Measurements from ENCODE around the gene DYNLT1. TPM values are rescaled to one million over a fixed set of nuclear protein-coding genes. Genes with fewer than 3 reads are reported as not detected.
"Not testable (repeated sequence)": the region's sequence is repeated elsewhere in the genome, so short reads cannot be mapped to it uniquely, and the experiment has no call there.

The DYNLT1 gene
- total and polyA plus RNA-seq, 10 of the 15 experiments (the other 5 are each of a cell fraction or from before 2014, with no cell fraction given) = 33.6 to 298 (median 89.2) TPM

DNA sequence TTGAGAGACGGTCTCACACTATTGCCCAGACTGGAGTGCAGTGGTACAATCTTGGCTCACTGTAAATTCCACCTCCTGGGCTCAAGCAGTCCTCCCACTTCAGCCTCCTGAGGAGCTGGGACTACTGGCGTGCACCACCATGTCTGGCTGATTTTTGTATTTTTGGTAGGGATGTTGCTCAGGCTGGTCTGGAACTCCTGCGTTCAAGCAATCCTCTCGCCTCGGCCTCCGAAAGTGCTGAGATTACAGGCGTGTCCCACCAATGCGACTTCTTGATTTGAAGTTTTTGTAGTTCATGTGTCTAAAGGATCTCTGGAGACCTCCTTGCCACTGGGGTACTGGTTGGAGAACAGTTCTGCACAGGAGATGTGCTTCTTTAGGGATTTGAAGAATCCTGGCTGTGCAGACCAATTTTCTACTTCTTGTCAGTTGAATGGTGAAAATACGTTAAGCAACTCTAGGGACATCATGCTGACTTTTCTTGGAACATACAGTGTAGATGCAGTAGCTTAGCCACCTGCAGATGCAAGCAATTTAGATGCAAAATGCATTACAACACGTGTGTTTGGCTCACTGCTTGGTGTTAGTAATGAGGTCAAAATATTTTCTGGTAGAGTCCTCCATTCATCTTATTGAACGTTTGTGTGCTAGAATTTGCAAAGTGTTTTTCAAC is 33.5 kb upstream of the DYNLT1 start:
- Histone ChIP-seq H3K4me3 (no peak overlapping the region), H3K27me3 (replicated peaks in 1 of 2; ENCODE audit: control insufficient read depth in 2 of 2, insufficient read depth in 2 of 2, low read length in 1 of 2) (no peaks in the 10 kb centered on the region), H3K79me2 (ENCODE audit: control insufficient read depth, insufficient read depth, low read length) (no peaks in the 10 kb centered on the region), H4K20me1 (ENCODE audit: control insufficient read depth, insufficient read depth) (no peaks in the 10 kb centered on the region), H3K27ac (ENCODE audit: control insufficient read depth, insufficient read depth) (no peak overlapping the region), H3K36me3 (ENCODE audit: control insufficient read depth in 2 of 2, insufficient read depth in 2 of 2, low read length in 1 of 2) (no peaks in the 10 kb centered on the region; a peak in 1 of 4 replicates), H2AFZ (ENCODE audit: control insufficient read depth, low read depth, low read length) (no peak overlapping the region), H3K9me3 (replicated peaks; ENCODE audit: control insufficient read depth, insufficient read depth, low read length) (no peaks in the 10 kb centered on the region; the same call in 2 of the 3 replicates), H3K4me2 (ENCODE audit: control insufficient read depth, insufficient read depth) (no peak overlapping the region), H3K9ac (ENCODE audit: control insufficient read depth, insufficient read depth, low read length) (no peak overlapping the region), H3K4me1 (ENCODE audit: control insufficient read depth, insufficient read depth, low read length) (no peaks in the 10 kb centered on the region)
- ChIA-PET POLR2A (interaction anchor here (0.5 to 0.7 kb wide), 2 partner anchors 105 to 1020 kb away, joined by 3 to 4 read pairs; no protein-coding TSS in a partner anchor), CTCF (interaction anchor here (0.6 to 1.5 kb wide), 3 partner anchors 14 to 607 kb away, joined by 3 to 5 read pairs (median 4); no protein-coding TSS in a partner anchor), RAD21 (ENCODE audit: unreplicated experiment) (no interaction called here), SMC1A (ENCODE audit: uncharacterized antibody, unreplicated experiment) (no interaction called here)
- ATAC-seq = no peak
- no peak for DNase-seq (ENCODE audit: low read depth, low spot score)
- BruUV-seq (replicated peaks) = no TSS peak
- intact Hi-C loops (cut with micrococcal nuclease; ENCODE audit: unreplicated experiment) = no loop called here
- no peak for FAIRE-seq
- in situ Hi-C loops (cut with MboI) = no loop called here
- no peak for TF ChIP-seq MTA3 (IDR thresholded peaks at IDR 0.05; ENCODE audit: borderline replicate concordance, low read length)
- no peak for TF ChIP-seq SREBF2 (IDR thresholded peaks at IDR 0.05; ENCODE audit: low read length)
- TF ChIP-seq HCFC1 (IDR thresholded peaks at IDR 0.05; ENCODE audit: low read length) = no peak
- no peak for TF ChIP-seq TCF12 (IDR thresholded peaks at IDR 0.05; ENCODE audit: low read depth, low read length)
- TF ChIP-seq, protein P1, sequence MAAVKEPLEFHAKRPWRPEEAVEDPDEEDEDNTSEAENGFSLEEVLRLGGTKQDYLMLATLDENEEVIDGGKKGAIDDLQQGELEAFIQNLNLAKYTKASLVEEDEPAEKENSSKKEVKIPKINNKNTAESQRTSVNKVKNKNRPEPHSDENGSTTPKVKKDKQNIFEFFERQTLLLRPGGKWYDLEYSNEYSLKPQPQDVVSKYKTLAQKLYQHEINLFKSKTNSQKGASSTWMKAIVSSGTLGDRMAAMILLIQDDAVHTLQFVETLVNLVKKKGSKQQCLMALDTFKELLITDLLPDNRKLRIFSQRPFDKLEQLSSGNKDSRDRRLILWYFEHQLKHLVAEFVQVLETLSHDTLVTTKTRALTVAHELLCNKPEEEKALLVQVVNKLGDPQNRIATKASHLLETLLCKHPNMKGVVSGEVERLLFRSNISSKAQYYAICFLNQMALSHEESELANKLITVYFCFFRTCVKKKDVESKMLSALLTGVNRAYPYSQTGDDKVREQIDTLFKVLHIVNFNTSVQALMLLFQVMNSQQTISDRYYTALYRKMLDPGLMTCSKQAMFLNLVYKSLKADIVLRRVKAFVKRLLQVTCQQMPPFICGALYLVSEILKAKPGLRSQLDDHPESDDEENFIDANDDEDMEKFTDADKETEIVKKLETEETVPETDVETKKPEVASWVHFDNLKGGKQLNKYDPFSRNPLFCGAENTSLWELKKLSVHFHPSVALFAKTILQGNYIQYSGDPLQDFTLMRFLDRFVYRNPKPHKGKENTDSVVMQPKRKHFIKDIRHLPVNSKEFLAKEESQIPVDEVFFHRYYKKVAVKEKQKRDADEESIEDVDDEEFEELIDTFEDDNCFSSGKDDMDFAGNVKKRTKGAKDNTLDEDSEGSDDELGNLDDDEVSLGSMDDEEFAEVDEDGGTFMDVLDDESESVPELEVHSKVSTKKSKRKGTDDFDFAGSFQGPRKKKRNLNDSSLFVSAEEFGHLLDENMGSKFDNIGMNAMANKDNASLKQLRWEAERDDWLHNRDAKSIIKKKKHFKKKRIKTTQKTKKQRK (IDR thresholded peaks at IDR 0.05; ENCODE audit: low read depth, low read length) = no peak
- TF ChIP-seq STAT1 (conservative IDR thresholded peaks at IDR 0.05) = no peak
- no peak for TF ChIP-seq ZNF622 (IDR thresholded peaks at IDR 0.05)
- no peak for TF ChIP-seq PRDM15 (CRISPR knock-in tag; IDR thresholded peaks at IDR 0.05)
- 86% methylated on average over 11 of the region's 11 CpGs for WGBS (ENCODE audit: insufficient coverage, insufficient replicate concordance, low lambda C conversion rate, missing lambda C conversion rate)

- SMC1A ChIA-PET (ENCODE audit: uncharacterized antibody, unreplicated experiment); H3K4me3 ChIP-seq; H3K4me2 ChIP-seq (ENCODE audit: control insufficient read depth, insufficient read depth); H3K9me3 ChIP-seq (replicated peaks; ENCODE audit: control insufficient read depth, insufficient read depth, low read length); BruUV-seq (replicated peaks); in situ Hi-C loops (cut with MboI); FAIRE-seq; H3K79me2 ChIP-seq (ENCODE audit: control insufficient read depth, insufficient read depth, low read length); DNase-seq (ENCODE audit: low read depth, low spot score); RAD21 ChIA-PET (ENCODE audit: unreplicated experiment); H3K9ac ChIP-seq (ENCODE audit: control insufficient read depth, insufficient read depth, low read length); POLR2A ChIA-PET; H3K4me1 ChIP-seq (ENCODE audit: control insufficient read depth, insufficient read depth, low read length); H3K27ac ChIP-seq (ENCODE audit: control insufficient read depth, insufficient read depth); H3K27me3 ChIP-seq (replicated peaks in 1 of 2; ENCODE audit: control insufficient read depth in 2 of 2, insufficient read depth in 2 of 2, low read length in 1 of 2); H3K36me3 ChIP-seq (ENCODE audit: control insufficient read depth in 2 of 2, insufficient read depth in 2 of 2, low read length in 1 of 2); ATAC-seq; H4K20me1 ChIP-seq (ENCODE audit: control insufficient read depth, insufficient read depth); intact Hi-C loops (cut with micrococcal nuclease; ENCODE audit: unreplicated experiment); H2AFZ ChIP-seq (ENCODE audit: control insufficient read depth, low read depth, low read length): not testable (repeated sequence)
- CTCF ChIA-PET = interaction anchor here (0.6 to 1.5 kb wide), 2 partner anchors 14 to 495 kb away, joined by 3 to 4 read pairs; no protein-coding TSS in a partner anchor
- WGBS (ENCODE audit: insufficient coverage, insufficient replicate concordance, low lambda C conversion rate, missing lambda C conversion rate) = 97% methylated on average over 3 of the region's 3 CpGs
Measured at GRCh38 chr6:158677094-158677493, 32.6 kb upstream of the DYNLT1 start.

Measured in GM12878 (cell line).